DOHH2 (cell line): Measurements from ENCODE around the gene LIPI.

ENCODE experiments used
- H3F3A ChIP-seq: fragments of 200-600 bp; sonication (generic), shearing (Covaris generic); 2 replicates; pipeline ENCODE4 v1.6.0; 2016; ENCODE audit warnings: antibody characterized with exemption, mild to moderate bottlenecking; ENCODE audit not compliant: control insufficient read depth, insufficient read depth
- H3K27ac ChIP-seq: fragments of 200-600 bp; sonication (generic); 2 replicates; pipeline ENCODE4 v1.5.1; 2014; ENCODE audit warnings: low read depth, mild to moderate bottlenecking, low read length, moderate library complexity
- H3K27me3 ChIP-seq: fragments of 200-600 bp; sonication (generic); 2 replicates; pipeline ENCODE4 v1.6.1; 2014; ENCODE audit warnings: mild to moderate bottlenecking, low read length, mixed read lengths; ENCODE audit not compliant: control insufficient read depth
- H3K36me3 ChIP-seq: fragments of 200-600 bp; sonication (generic); 2 replicates; pipeline ENCODE4 v1.6.1; 2014; ENCODE audit warnings: mild to moderate bottlenecking, low read length, moderate library complexity, mixed read lengths; ENCODE audit not compliant: control insufficient read depth
- H3K4me1 ChIP-seq: fragments of 200-600 bp; sonication (generic); 2 replicates; pipeline ENCODE4 v1.6.1; 2014; ENCODE audit warnings: mild to moderate bottlenecking, low read length, mixed read lengths; ENCODE audit not compliant: control insufficient read depth
- H3K4me2 ChIP-seq: fragments of 200-600 bp; sonication (generic); 2 replicates; pipeline ENCODE4 v1.6.0; 2014; ENCODE audit warnings: mild to moderate bottlenecking, low read length, moderate library complexity
- H3K4me3 ChIP-seq: fragments of 200-600 bp; sonication (generic); 2 replicates; pipeline ENCODE4 v1.5.1; 2014; ENCODE audit warnings: mild to moderate bottlenecking, low read length, mixed read lengths
- H3K79me2 ChIP-seq: fragments of 200-600 bp; sonication (generic); 2 replicates; pipeline ENCODE4 v1.6.1; 2014; ENCODE audit warnings: mild to moderate bottlenecking, low read length, mixed read lengths; ENCODE audit not compliant: control insufficient read depth
- H3K9me2 ChIP-seq: fragments of 200-600 bp; sonication (generic); replicated peaks from 2 replicates; pipeline ENCODE4 v1.6.1; 2014; ENCODE audit warnings: mild to moderate bottlenecking, low read length, mixed read lengths; ENCODE audit not compliant: control insufficient read depth
- H3K9me3 ChIP-seq: fragments of 200-600 bp; sonication (generic); 2 replicates; pipeline ENCODE4 v1.6.1; 2014; ENCODE audit warnings: antibody characterized with exemption, low read length, mixed read lengths; ENCODE audit not compliant: control insufficient read depth, insufficient read depth
- H4K20me1 ChIP-seq: fragments of 200-600 bp; sonication (generic); 2 replicates; pipeline ENCODE4 v1.6.0; 2014; ENCODE audit warnings: low read depth, mild to moderate bottlenecking, antibody characterized with exemption, low read length, moderate library complexity; ENCODE audit not compliant: control insufficient read depth, insufficient read depth
- CTCF ChIP-seq: fragments of 200-600 bp; sonication (generic); IDR thresholded peaks from one replicate; pipeline ENCODE4 v1.5.1; 2014; ENCODE audit warnings: antibody characterized with exemption, mild to moderate bottlenecking, low read depth, low read length; ENCODE audit not compliant: poor library complexity, severe bottlenecking
- EZH2phosphoT487 ChIP-seq: fragments of 200-600 bp; sonication (generic); IDR thresholded peaks from 2 replicates; pipeline ENCODE4 v1.6.1; 2017; ENCODE audit warnings: borderline replicate concordance, mild to moderate bottlenecking, antibody characterized with exemption, low read length, moderate library complexity, mixed read lengths

LIPI gene

GRCh38 chr21:14072761-14073535 lies 137.8 kb downstream of the LIPI start:
- no peaks in the 10 kb centered on the region for H3K79me2 ChIP-seq
- H4K20me1 ChIP-seq: no peaks in the 10 kb centered on the region
- no peak overlapping the region for H3K4me3 ChIP-seq
- peaks cover 7% of the 10 kb centered on the region; the same call in 1 of the 2 replicates for H3K36me3 ChIP-seq
- no peak overlapping the region for H3K4me2 ChIP-seq
- peaks cover 26% of the 10 kb centered on the region; the same call in 1 of the 2 replicates for H3K9me3 ChIP-seq
- H3K27ac ChIP-seq: no peak overlapping the region
- H3K4me1 ChIP-seq: no peaks in the 10 kb centered on the region
- H3K27me3 ChIP-seq: no peaks in the 10 kb centered on the region
- H3K9me2 ChIP-seq: no peaks in the 10 kb centered on the region
- H3F3A ChIP-seq: no peaks in the 10 kb centered on the region
- TF ChIP-seq EZH2phosphoT487 (no peak), CTCF (no peak)

GRCh38 chr21:14071902-14072734 lies 138.6 kb downstream of the LIPI start:
- no peak for TF ChIP-seq CTCF
- TF ChIP-seq EZH2phosphoT487: no peak
- H3K9me2 ChIP-seq: no peaks in the 10 kb centered on the region
- no peaks in the 10 kb centered on the region for H3K27me3 ChIP-seq
- H3K79me2 ChIP-seq: no peaks in the 10 kb centered on the region
- no peaks in the 10 kb centered on the region for H3F3A ChIP-seq
- no peak overlapping the region for H3K27ac ChIP-seq
- H3K36me3 ChIP-seq: peaks cover 7% of the 10 kb centered on the region; the same call in 1 of the 2 replicates
- H3K4me2 ChIP-seq: no peak overlapping the region
- peaks cover 26% of the 10 kb centered on the region; the same call in 1 of the 2 replicates for H3K9me3 ChIP-seq
- H4K20me1 ChIP-seq: no peaks in the 10 kb centered on the region
- no peak overlapping the region for H3K4me3 ChIP-seq
- no peaks in the 10 kb centered on the region for H3K4me1 ChIP-seq

GRCh38 chr21:14070968-14071367 lies 139.8 kb downstream of the LIPI start:
- Histone ChIP-seq H3K27me3 (no peaks in the 10 kb centered on the region), H3K4me2 (no peak overlapping the region), H3K4me3 (no peak overlapping the region), H3K4me1 (no peaks in the 10 kb centered on the region), H3K9me3 (peaks cover 26% of the 10 kb centered on the region; the same call in 1 of the 2 replicates), H3K79me2 (no peaks in the 10 kb centered on the region), H3F3A (no peaks in the 10 kb centered on the region), H4K20me1 (no peaks in the 10 kb centered on the region), H3K27ac (no peak overlapping the region), H3K36me3 (peaks cover 7% of the 10 kb centered on the region; the same call in 1 of the 2 replicates), H3K9me2 (no peaks in the 10 kb centered on the region)
- no peak for TF ChIP-seq CTCF
- no peak for TF ChIP-seq EZH2phosphoT487
